GM20431 (cell line): Measurements from ENCODE around the gene KCTD14.

ENCODE experiments used
- in situ Hi-C: fragments of 300-500 bp; cut with MseI, MboI; formaldehyde crosslinking; loops from one replicate; pipeline ENCODE4 v1.15.0; 2020; ENCODE audit warnings: low sequenced_read_pairs; ENCODE audit not compliant: unreplicated experiment

The KCTD14 gene

DNA sequence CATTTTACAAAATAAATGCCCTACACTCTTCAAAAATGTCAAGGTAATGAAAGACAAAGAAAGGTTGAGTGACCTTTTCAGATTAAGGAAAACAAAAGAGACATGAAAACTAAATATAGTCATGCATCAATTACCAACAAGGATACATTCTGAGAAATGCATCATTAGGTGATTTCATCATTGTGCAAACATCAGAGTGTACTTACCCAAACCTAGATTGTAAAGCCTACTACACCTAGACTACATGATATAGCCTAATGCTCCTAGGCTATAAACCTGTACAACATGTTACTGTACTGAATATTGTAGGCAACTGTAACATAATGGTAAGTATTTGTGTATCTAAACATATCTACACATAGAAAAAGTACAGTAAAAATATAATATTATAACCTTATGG lies 55.3 kb downstream of the KCTD14 start:
- in situ Hi-C loops, result no loop called here

DNA sequence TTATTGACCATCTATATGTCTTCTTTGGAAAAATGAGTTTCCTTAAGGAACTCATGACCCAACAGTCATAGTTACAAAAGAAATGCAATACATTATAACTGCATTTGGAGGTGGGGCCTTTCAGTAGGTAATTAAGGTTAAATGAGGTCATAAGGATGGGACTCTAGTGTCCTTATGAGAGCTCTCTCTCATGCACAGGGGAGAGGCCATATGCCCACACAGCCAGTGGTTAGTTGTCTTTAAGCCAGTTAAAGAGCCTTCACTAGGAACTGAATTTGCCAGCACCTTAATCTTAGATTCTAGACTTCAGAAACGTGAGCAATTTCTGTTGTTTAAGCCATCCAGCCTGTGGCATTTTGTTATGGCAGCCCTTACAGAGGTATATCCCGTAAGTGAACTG lies 56.0 kb downstream of the KCTD14 start:
- in situ Hi-C loops, result no loop called here

DNA sequence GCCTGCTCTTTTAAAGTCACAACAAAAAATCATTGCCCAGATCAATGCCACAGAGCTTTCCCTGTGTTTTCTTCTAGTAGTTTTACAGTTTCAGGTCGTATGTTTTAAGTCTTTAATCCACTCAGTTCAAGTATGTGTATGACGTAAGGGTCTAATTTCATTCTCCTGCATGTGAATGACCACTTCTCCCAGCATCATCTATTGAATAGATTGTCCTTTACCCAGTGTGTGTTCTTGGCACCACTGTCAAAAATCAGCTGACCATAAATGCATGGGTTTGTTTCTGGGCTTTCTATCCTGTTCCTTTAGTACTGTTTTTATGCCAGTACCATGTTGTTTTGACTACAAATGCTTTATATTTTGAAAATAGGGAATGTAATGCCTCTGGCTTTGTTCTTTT lies 56.7 kb downstream of the KCTD14 start:
- in situ Hi-C loops, result no loop called here
